ENCODE data around the gene PPP1R16B.
"Not testable (repeated sequence)": the region's sequence is repeated elsewhere in the genome, so short reads cannot be mapped to it uniquely, and the experiment has no call there.

Gene PPP1R16B

DNA sequence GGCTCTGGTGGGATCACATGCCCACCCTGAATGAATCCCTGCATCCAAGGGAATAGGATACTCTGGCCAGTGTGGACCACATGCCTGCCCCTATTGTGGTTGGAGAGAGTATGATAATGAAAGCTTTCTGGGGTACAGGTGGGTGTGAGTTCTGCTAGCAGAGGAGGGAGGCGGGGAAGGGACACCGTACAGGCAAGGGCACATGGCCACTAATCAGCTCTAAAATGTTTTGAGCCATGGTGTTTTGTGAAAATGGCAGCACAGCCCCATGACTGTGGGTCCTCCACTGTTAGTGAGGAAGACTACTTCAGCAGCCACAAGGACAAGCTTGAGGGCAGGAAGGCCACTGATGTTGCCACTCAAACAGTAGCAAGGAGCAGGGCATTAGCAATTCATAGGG is 144.8 kb downstream of the PPP1R16B start:
- no peak overlapping the region for H3K4me3 Mint-ChIP-seq
- ATAC-seq (replicated peaks; ENCODE audit: extremely low read depth, poor library complexity, severe bottlenecking) (no peak), DNase-seq (ENCODE audit: low spot score in 2 of 2) (no peak)
- no peaks in the 10 kb centered on the region for H3K4me1 Mint-ChIP-seq
- peaks cover 15% of the 10 kb centered on the region for H3K36me3 Mint-ChIP-seq (ENCODE audit: insufficient read depth)
- H3K27me3 Mint-ChIP-seq = no peaks in the 10 kb centered on the region
- H3K27ac Mint-ChIP-seq (ENCODE audit: low read depth) = no peak overlapping the region
- no peaks in the 10 kb centered on the region for H3K9me3 Mint-ChIP-seq

- DNase-seq (ENCODE audit: low spot score in 2 of 2) (no peak), ATAC-seq (replicated peaks; ENCODE audit: extremely low read depth, poor library complexity, severe bottlenecking) (no peak)
- Mint-ChIP-seq H3K9me3 (no peaks in the 10 kb centered on the region), H3K4me1 (no peaks in the 10 kb centered on the region), H3K4me3 (no peak overlapping the region), H3K27me3 (no peaks in the 10 kb centered on the region), H3K27ac (ENCODE audit: low read depth) (no peak overlapping the region), H3K36me3 (ENCODE audit: insufficient read depth) (peaks cover 12% of the 10 kb centered on the region)
These were observed 146.1 kb downstream of the PPP1R16B start for GRCh38 chr20:38951611-38952010.

GRCh38 chr20:38952153-38952552 is 146.7 kb downstream of the PPP1R16B start:
- DNase-seq (ENCODE audit: low spot score in 2 of 2) = no peak
- no peaks in the 10 kb centered on the region for H3K4me1 Mint-ChIP-seq
- H3K27ac Mint-ChIP-seq (ENCODE audit: low read depth) = no peak overlapping the region
- no peaks in the 10 kb centered on the region for H3K27me3 Mint-ChIP-seq
- ATAC-seq (replicated peaks; ENCODE audit: extremely low read depth, poor library complexity, severe bottlenecking) = no peak
- peaks cover 12% of the 10 kb centered on the region for H3K36me3 Mint-ChIP-seq (ENCODE audit: insufficient read depth)
- no peaks in the 10 kb centered on the region for H3K9me3 Mint-ChIP-seq
- no peak overlapping the region for H3K4me3 Mint-ChIP-seq

DNA sequence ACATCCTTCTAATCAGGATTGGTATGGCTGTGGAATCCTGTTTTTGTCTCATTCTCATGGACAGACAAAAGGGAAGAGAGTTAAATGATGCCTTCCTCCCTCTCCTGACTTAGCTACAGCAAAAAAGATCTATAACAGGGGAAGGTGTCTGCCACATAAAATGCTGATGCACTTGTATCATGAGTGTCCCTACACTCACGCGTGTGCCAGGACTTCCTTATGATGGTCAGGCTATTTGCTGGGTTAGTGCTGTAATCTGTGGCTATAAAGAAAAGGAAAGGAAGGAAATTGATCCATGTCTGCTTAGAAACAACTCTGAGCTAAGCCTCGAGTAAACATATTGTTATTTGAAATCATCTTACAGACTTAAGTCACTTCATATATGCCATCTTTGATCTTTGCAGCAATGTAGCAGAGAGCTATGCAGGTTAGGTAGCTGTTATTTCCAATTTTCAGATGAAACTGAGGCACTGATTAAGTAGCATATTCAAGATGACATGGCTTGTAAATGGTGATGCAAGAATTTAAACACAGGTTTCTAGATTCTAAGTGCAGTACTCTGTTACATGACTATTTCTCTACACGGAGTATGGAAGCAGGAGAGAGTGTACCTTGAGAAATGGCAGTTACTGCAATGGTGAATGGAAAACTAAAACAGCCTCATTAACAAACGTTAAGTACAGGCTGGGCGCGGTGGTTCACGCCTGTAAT is 148.3 kb downstream of the PPP1R16B start:
- ATAC-seq (replicated peaks; ENCODE audit: extremely low read depth, poor library complexity, severe bottlenecking) = no peak
- Mint-ChIP-seq H3K36me3 (ENCODE audit: insufficient read depth) (peaks cover 12% of the 10 kb centered on the region), H3K27me3 (no peaks in the 10 kb centered on the region), H3K4me1 (no peaks in the 10 kb centered on the region), H3K9me3 (no peaks in the 10 kb centered on the region), H3K4me3 (no peak overlapping the region), H3K27ac (ENCODE audit: low read depth) (peak overlapping the region; percentile 42)
- no peak for DNase-seq (ENCODE audit: low spot score in 2 of 2)

DNA sequence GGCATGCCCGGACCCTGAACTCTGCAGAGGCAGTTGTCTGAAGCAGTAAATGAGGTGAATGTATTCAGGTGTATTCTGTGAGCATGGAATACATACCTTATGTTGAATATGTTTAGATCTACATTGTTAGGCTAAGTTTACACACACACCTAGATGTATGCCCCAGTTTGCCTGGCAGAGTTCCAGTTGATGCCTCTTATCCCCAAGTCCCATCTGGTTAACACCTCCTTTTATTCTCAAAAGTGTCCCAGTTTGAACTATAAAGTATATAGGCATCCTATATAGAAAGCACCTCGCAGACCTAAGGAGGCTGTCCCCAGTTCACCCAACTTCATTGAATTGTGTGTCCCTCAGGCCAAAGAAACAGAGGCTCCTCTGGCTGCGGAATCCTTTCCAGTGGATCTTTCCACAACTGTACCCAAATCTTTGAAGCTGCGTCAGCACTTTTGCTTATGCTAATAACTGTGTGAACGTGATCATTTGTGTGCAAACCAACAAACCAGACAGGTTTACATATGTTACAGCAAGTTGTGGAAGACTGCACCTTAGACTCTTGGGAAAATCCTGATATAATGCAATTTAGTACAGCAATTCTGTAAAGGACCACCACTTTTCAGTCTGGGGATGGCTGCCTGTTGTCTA is 151.9 kb downstream of the PPP1R16B start:
- no peaks in the 10 kb centered on the region for H3K9me3 Mint-ChIP-seq

DNA sequence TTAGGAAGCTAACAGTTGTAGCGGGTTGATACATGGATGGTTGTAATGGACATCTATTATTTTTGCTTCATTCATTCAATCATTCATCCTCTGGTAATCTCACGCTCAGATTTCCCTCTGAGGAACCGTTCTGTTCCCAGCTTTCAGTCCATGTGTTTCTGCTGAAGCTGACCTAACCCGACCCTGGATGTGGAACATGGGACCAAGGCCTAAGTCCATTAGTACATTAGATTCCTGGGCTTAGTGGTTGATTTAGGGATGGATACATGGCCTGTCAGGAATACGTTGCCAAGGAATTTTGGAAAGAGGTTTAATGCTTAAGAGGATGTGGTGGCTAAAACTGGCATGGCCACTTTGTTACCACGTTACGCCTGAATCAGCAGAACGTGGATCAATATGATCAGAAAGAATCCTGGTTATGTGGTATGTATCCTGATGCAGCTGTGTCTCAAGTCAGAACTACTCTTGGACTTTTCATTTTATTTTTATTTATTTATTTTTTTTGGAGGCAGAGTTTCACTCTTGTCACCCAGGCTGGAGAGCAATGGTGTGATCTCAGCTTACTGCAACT is 152.5 kb downstream of the PPP1R16B start:
- Mint-ChIP-seq H3K27me3 (no peaks in the 10 kb centered on the region), H3K4me1 (peaks cover 14% of the 10 kb centered on the region), H3K9me3 (no peaks in the 10 kb centered on the region), H3K36me3 (ENCODE audit: insufficient read depth) (peaks cover 7% of the 10 kb centered on the region), H3K27ac (ENCODE audit: low read depth) (no peak overlapping the region), H3K4me3 (no peak overlapping the region)
- no peak for DNase-seq (ENCODE audit: low spot score in 2 of 2)
- no peak for ATAC-seq (replicated peaks; ENCODE audit: extremely low read depth, poor library complexity, severe bottlenecking)

More for the DNA sequence above, 151.9 kb downstream of the PPP1R16B start:
- Mint-ChIP-seq H3K36me3 (ENCODE audit: insufficient read depth) (peaks cover 9% of the 10 kb centered on the region), H3K4me1 (peaks cover 9% of the 10 kb centered on the region), H3K4me3 (no peak overlapping the region), H3K27me3 (no peaks in the 10 kb centered on the region), H3K27ac (ENCODE audit: low read depth) (no peak overlapping the region)
- DNase-seq (ENCODE audit: low spot score in 2 of 2) (no peak), ATAC-seq (replicated peaks; ENCODE audit: extremely low read depth, poor library complexity, severe bottlenecking) (no peak)

GRCh38 chr20:38960187-38960687 is 154.7 kb downstream of the PPP1R16B start:
- H3K36me3 Mint-ChIP-seq (ENCODE audit: insufficient read depth); ATAC-seq (replicated peaks; ENCODE audit: extremely low read depth, poor library complexity, severe bottlenecking); H3K9me3 Mint-ChIP-seq; H3K4me3 Mint-ChIP-seq; H3K27ac Mint-ChIP-seq (ENCODE audit: low read depth); DNase-seq (ENCODE audit: low spot score in 2 of 2); H3K27me3 Mint-ChIP-seq: not testable (repeated sequence)
- H3K4me1 Mint-ChIP-seq = peaks cover 16% of the 10 kb centered on the region

DNA sequence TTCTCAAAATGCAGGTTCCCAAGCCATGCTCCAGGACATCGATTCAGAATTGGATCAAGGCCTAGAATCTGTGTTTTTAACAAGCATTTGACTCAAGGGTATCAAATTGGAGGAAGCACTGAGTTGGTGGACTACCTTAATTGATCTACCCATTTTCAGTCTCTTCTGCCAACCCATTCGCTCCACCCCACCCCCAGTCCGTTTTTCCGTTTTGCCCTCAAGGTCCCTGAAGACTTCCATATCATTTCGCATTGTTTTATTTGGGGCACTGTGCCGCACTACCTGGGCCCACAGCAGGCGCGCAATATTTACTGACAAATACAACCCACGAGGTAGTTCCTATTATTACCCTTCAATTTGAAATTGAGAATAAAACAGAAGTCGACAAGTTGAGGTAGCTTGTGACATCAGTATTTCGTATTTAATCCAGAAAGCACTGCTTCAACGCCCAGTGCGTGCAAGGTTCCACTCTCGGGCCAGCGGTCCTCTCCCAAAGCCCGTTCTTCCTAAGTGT is 156.1 kb downstream of the PPP1R16B start:
- Mint-ChIP-seq H3K27ac (ENCODE audit: low read depth) (peak overlapping the region; percentile 95), H3K27me3 (no peaks in the 10 kb centered on the region), H3K9me3 (no peaks in the 10 kb centered on the region), H3K36me3 (ENCODE audit: insufficient read depth) (peaks cover 4% of the 10 kb centered on the region), H3K4me3 (peak overlapping the region; percentile 91), H3K4me1 (peaks cover 16% of the 10 kb centered on the region)
- DNase-seq (ENCODE audit: low spot score in 2 of 2) (no peak), ATAC-seq (replicated peaks; ENCODE audit: extremely low read depth, poor library complexity, severe bottlenecking) (no peak)

- Mint-ChIP-seq H3K36me3 (ENCODE audit: insufficient read depth) (peaks cover 4% of the 10 kb centered on the region), H3K4me1 (peaks cover 16% of the 10 kb centered on the region), H3K27me3 (no peaks in the 10 kb centered on the region), H3K9me3 (no peaks in the 10 kb centered on the region), H3K27ac (ENCODE audit: low read depth) (peak within 1 kb of the TSS; percentile 95), H3K4me3 (peak within 1 kb of the TSS; percentile 91)
- DNase-seq (ENCODE audit: low spot score in 2 of 2) = peak; percentile 97 to 98
- peak; percentile 97 for ATAC-seq (replicated peaks; ENCODE audit: extremely low read depth, poor library complexity, severe bottlenecking)
These were observed 156.8 kb downstream of the PPP1R16B start, which contains the start of gene DHX35 for GRCh38 chr20:38962044-38962927. DHX35 (plus strand) TSS chr20:38962344; CDS start chr20:38962368, 24 bp downstream.

DNA sequence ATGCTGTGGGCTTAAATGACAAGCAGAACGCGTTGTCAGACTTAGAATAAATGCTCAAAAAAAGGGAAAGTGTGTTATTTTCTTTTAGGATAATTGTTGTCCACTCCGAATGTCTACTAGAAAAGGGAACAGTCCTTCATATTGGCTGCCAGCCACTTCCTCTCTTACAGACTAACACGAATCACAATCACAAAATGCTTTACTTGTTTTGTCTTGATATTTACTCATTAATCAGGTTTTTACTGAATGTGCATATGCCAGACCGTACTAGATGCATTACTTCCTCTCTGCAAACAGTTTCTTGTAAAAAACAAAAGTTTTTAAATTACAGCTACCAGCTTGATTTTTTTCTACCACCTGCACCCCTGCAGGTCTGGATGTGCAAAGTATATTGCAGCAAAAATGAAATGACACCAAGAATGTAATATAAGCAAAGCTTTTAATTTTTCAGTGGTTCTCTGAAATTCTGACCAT is 157.5 kb downstream of the PPP1R16B start:
- no peaks in the 10 kb centered on the region for H3K27me3 Mint-ChIP-seq
- no peak for ATAC-seq (replicated peaks; ENCODE audit: extremely low read depth, poor library complexity, severe bottlenecking)
- peak overlapping the region; percentile 95 for H3K27ac Mint-ChIP-seq (ENCODE audit: low read depth)
- DNase-seq (ENCODE audit: low spot score in 2 of 2) = no peak
- H3K4me3 Mint-ChIP-seq = peak overlapping the region; percentile 91
- H3K4me1 Mint-ChIP-seq = peaks cover 16% of the 10 kb centered on the region
- peaks cover 4% of the 10 kb centered on the region for H3K36me3 Mint-ChIP-seq (ENCODE audit: insufficient read depth)
- no peaks in the 10 kb centered on the region for H3K9me3 Mint-ChIP-seq

GRCh38 chr20:38963745-38964144 is 158.2 kb downstream of the PPP1R16B start:
- peaks cover 16% of the 10 kb centered on the region for H3K4me1 Mint-ChIP-seq
- no peaks in the 10 kb centered on the region for H3K9me3 Mint-ChIP-seq
- no peaks in the 10 kb centered on the region for H3K27me3 Mint-ChIP-seq
- ATAC-seq (replicated peaks; ENCODE audit: extremely low read depth, poor library complexity, severe bottlenecking) (no peak), DNase-seq (ENCODE audit: low spot score in 2 of 2) (no peak)
- no peak overlapping the region for H3K4me3 Mint-ChIP-seq
- no peak overlapping the region for H3K27ac Mint-ChIP-seq (ENCODE audit: low read depth)
- H3K36me3 Mint-ChIP-seq (ENCODE audit: insufficient read depth) = peaks cover 4% of the 10 kb centered on the region

DNA sequence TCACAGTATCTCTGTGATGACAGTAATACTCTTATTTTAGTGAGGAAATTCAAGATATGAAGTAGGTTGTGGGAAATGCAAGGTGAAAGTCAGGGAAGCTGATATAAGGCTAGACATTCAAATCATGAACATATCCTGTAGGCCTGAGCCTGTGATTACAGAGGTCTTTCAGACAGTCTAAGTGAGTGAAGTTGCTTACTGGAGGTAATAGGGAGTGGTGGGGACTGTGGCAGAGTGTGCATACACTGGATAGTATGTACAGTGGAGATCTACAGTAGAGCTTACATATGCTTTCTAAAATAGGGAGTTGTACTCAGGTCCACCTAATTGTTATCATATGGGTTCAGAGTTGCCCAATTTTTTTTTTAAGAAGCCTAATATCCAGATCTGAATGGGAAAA is 159.8 kb downstream of the PPP1R16B start:
- H3K4me3 Mint-ChIP-seq = no peak overlapping the region
- peaks cover 8% of the 10 kb centered on the region for H3K36me3 Mint-ChIP-seq (ENCODE audit: insufficient read depth)
- H3K4me1 Mint-ChIP-seq = peaks cover 16% of the 10 kb centered on the region
- no peaks in the 10 kb centered on the region for H3K27me3 Mint-ChIP-seq
- no peak overlapping the region for H3K27ac Mint-ChIP-seq (ENCODE audit: low read depth)
- H3K9me3 Mint-ChIP-seq = no peaks in the 10 kb centered on the region
- DNase-seq (ENCODE audit: low spot score in 2 of 2) (no peak), ATAC-seq (replicated peaks; ENCODE audit: extremely low read depth, poor library complexity, severe bottlenecking) (no peak)
